CD14-positive monocyte (primary cell): ENCODE results near the gene RUFY4. TPM values are rescaled to one million over a fixed set of nuclear protein-coding genes. Genes with fewer than 3 reads are reported as not detected.

Source experiments
- DNase-seq, 3 donors: peaks; one replicate each; pipeline ENCODE4 v3.0.0-alpha.2; 2011 to 2022
- H2AFZ ChIP-seq: 2 replicates; pipeline ENCODE4 v1.6.0; 2012; ENCODE audit warnings: mild to moderate bottlenecking, low read depth, low read length, inconsistent platforms; ENCODE audit not compliant: insufficient read depth, poor library complexity, severe bottlenecking
- H3K27ac ChIP-seq, 2 donors: 1 replicate in 1 of 2; 2 replicates in 1 of 2; pipeline ENCODE4 v1.5.1; 2012 to 2013; ENCODE audit warnings: low read length in 2 of 2, control low read depth in 1 of 2, inconsistent platforms in 1 of 2, low read depth in 1 of 2, mild to moderate bottlenecking in 1 of 2
- H3K27me3 ChIP-seq, 2 donors: one replicate each; pipeline versions ENCODE4 v1.6.0 to v1.6.1; 2011 to 2013; ENCODE audit warnings: low read length in 2 of 2; ENCODE audit not compliant: control insufficient read depth in 2 of 2, insufficient read depth in 2 of 2
- H3K36me3 ChIP-seq, 2 donors: replicated peaks in 1 of 2; 1 replicate in 1 of 2; 2 replicates in 1 of 2; pipeline versions ENCODE4 v1.5.1 to v1.6.1; 2012 to 2013; ENCODE audit warnings: low read length in 2 of 2, control low read depth in 1 of 2, inconsistent platforms in 1 of 2, mild to moderate bottlenecking in 1 of 2; ENCODE audit not compliant: insufficient read depth in 2 of 2, control insufficient read depth in 1 of 2
- H3K4me1 ChIP-seq, 2 donors: 1 replicate in 1 of 2; 2 replicates in 1 of 2; pipeline versions ENCODE4 v1.5.1 to v1.6.1; 2012 to 2013; ENCODE audit warnings: low read length in 2 of 2, control low read depth in 1 of 2, inconsistent platforms in 1 of 2, mild to moderate bottlenecking in 1 of 2, moderate library complexity in 1 of 2; ENCODE audit not compliant: insufficient read depth in 2 of 2, control insufficient read depth in 1 of 2
- H3K4me2 ChIP-seq: replicated peaks from 2 replicates; pipeline ENCODE3; 2012; ENCODE audit warnings: low read length, moderate library complexity, mild to moderate bottlenecking; ENCODE audit not compliant: poor library complexity, severe bottlenecking; ENCODE audit errors: extremely low read depth
- H3K4me3 ChIP-seq, 3 experiments: fragments of 200-600 bp in 1 of 3; sonication (generic) in 1 of 3; replicated peaks in 1 of 3; 1 replicate in 2 of 3; 2 replicates in 1 of 3; pipeline ENCODE4 v1.5.1; 2011 to 2013; ENCODE audit warnings: low read length in 3 of 3, mild to moderate bottlenecking in 3 of 3, control low read depth in 2 of 3, low read depth in 2 of 3, inconsistent platforms in 1 of 3, moderate library complexity in 1 of 3
- H3K79me2 ChIP-seq: 2 replicates; pipeline ENCODE4 v1.6.0; 2012; ENCODE audit warnings: mild to moderate bottlenecking, control low read depth, inconsistent platforms, low read length, moderate library complexity; ENCODE audit not compliant: insufficient read depth
- H3K9ac ChIP-seq: 2 replicates; pipeline ENCODE4 v1.6.0; 2017; ENCODE audit warnings: low read length, mild to moderate bottlenecking; ENCODE audit not compliant: insufficient read depth, poor library complexity, severe bottlenecking
- H3K9me3 ChIP-seq, 2 donors: replicated peaks in 1 of 2; 1 replicate in 1 of 2; 2 replicates in 1 of 2; pipeline versions ENCODE4 v1.5.1 to v1.6.1; 2012 to 2013; ENCODE audit warnings: low read length in 2 of 2, control low read depth in 1 of 2; ENCODE audit not compliant: control insufficient read depth in 1 of 2, insufficient read depth in 1 of 2
- H4K20me1 ChIP-seq: 2 replicates; pipeline ENCODE4 v1.6.0; 2012; ENCODE audit warnings: mild to moderate bottlenecking, low read length, control low read depth, moderate library complexity; ENCODE audit not compliant: insufficient read depth
- H3K27ac Mint-ChIP-seq, 7 donors: one replicate each; pipeline ENCODE4 v1.8.0; 2020; ENCODE audit warnings: mild to moderate bottlenecking in 7 of 7, mixed read lengths in 7 of 7, moderate library complexity in 6 of 7, inconsistent platforms in 2 of 7
- H3K27me3 Mint-ChIP-seq, 3 donors: one replicate each; pipeline ENCODE4 v1.8.0; 2021 to 2022; ENCODE audit warnings: low read depth in 3 of 3, mild to moderate bottlenecking in 3 of 3, mixed read lengths in 3 of 3, moderate library complexity in 3 of 3, inconsistent platforms in 1 of 3
- H3K36me3 Mint-ChIP-seq, 2 donors: one replicate each; pipeline ENCODE4 v1.8.0; 2020; ENCODE audit warnings: mixed read lengths in 2 of 2, inconsistent platforms in 1 of 2, mild to moderate bottlenecking in 1 of 2
- H3K4me1 Mint-ChIP-seq: one replicate; pipeline ENCODE4 v1.8.0; 2020; ENCODE audit warnings: mild to moderate bottlenecking, mixed read lengths
- H3K4me3 Mint-ChIP-seq, 2 donors: one replicate each; pipeline ENCODE4 v1.8.0; 2020; ENCODE audit warnings: mild to moderate bottlenecking in 2 of 2, mixed read lengths in 2 of 2, moderate library complexity in 1 of 2
- H3K9me3 Mint-ChIP-seq, 7 donors: one replicate each; pipeline ENCODE4 v1.8.0; 2020 to 2022; ENCODE audit warnings: mixed read lengths in 7 of 7, mild to moderate bottlenecking in 6 of 7, moderate library complexity in 6 of 7, inconsistent platforms in 2 of 7
- WGBS: methylation state at CpG from one replicate; pipeline ENCODE4 v1.1.5; 2013; ENCODE audit warnings: missing lambda C conversion rate; ENCODE audit not compliant: insufficient coverage; 5-methylcytosine and 5-hydroxymethylcytosine counted together
- intact Hi-C, 2 donors: fragments of 100-400 bp; cut with micrococcal nuclease; formaldehyde crosslinking; loops; one replicate each; pipeline versions ENCODE4 v1.15.0 to v1.15.1; 2023
- polyA plus RNA-seq, 3 donors: library from polyadenylated mRNA; depleted of rRNA in 1 of 3; unstranded in 2 of 3; stranded (reverse) in 1 of 3; fragments of 300-500 nt in 2 of 3; fragments of >200 nt in 1 of 3; fragmentation: Illumina TruSeq in 2 of 3; gene quantifications; 1 replicate in 2 of 3; 2 replicates in 1 of 3; pipeline ENCODE4 v1.2.3, GENCODE V29; 2012 to 2021
- TF ChIP-seq, protein P1 (sequence below): fragments of 200-600 bp; IDR thresholded peaks from one replicate; pipeline ENCODE4 v1.8.0; 2022; ENCODE audit warnings: antibody characterized with exemption, mild to moderate bottlenecking

The RUFY4 gene
- polyA plus RNA-seq, 3 donors = 0.65 to 26.1 (median 0.68) TPM

DNA sequence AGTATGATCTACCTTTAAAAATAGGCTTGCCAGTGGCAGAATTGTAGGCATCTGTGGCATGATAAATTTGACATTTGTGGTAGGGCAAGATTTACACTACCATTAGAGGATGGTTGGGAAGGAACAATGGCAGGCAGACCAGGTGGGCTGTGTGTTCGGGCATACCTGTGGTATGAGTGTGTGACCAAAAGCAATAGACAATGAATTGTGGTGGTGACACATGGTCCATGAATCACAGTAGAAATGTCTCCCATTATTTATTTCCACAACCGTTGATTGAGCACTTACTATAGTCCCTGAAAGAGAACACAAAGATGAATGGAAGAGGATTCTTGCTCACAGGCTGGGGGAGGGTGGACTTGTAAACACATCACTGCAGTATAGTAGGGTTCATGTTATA, 29.9 kb upstream of the RUFY4 start:
- TF ChIP-seq, protein P1, sequence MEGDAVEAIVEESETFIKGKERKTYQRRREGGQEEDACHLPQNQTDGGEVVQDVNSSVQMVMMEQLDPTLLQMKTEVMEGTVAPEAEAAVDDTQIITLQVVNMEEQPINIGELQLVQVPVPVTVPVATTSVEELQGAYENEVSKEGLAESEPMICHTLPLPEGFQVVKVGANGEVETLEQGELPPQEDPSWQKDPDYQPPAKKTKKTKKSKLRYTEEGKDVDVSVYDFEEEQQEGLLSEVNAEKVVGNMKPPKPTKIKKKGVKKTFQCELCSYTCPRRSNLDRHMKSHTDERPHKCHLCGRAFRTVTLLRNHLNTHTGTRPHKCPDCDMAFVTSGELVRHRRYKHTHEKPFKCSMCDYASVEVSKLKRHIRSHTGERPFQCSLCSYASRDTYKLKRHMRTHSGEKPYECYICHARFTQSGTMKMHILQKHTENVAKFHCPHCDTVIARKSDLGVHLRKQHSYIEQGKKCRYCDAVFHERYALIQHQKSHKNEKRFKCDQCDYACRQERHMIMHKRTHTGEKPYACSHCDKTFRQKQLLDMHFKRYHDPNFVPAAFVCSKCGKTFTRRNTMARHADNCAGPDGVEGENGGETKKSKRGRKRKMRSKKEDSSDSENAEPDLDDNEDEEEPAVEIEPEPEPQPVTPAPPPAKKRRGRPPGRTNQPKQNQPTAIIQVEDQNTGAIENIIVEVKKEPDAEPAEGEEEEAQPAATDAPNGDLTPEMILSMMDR = no peak
- no peak overlapping the region for H3K4me3 ChIP-seq
- Mint-ChIP-seq H3K4me1 (peaks cover 66% of the 10 kb centered on the region), H3K36me3 (peaks cover 7 to 14% of the 10 kb centered on the region in 2 donors), H3K9me3 (peaks cover 0 to 11% (median 9%) of the 10 kb centered on the region in 7 donors), H3K27ac (peak overlapping the region in 1 of 7 donors; percentile 21), H3K4me3 (no peak overlapping the region), H3K27me3 (peaks cover 0 to 1% (median 0%) of the 10 kb centered on the region in 3 donors)
- intact Hi-C loops = no loop called here
- H3K4me2 ChIP-seq = no peak overlapping the region
- no peak overlapping the region for H2AFZ ChIP-seq
- no CpG with 5 or more reads among the region's 2 CpGs for WGBS
- no peak for DNase-seq
- H4K20me1 ChIP-seq = no peaks in the 10 kb centered on the region
- H3K9me3 ChIP-seq = peaks cover 0 to 9% of the 10 kb centered on the region in 2 donors
- no peak overlapping the region for H3K27ac ChIP-seq
- H3K27me3 ChIP-seq = no peaks in the 10 kb centered on the region
- H3K9ac ChIP-seq = no peak overlapping the region
- peaks cover 29% of the 10 kb centered on the region for H3K79me2 ChIP-seq
- no peaks in the 10 kb centered on the region for H3K36me3 ChIP-seq
- H3K4me1 ChIP-seq = peaks cover 33 to 57% of the 10 kb centered on the region in 2 donors

DNA sequence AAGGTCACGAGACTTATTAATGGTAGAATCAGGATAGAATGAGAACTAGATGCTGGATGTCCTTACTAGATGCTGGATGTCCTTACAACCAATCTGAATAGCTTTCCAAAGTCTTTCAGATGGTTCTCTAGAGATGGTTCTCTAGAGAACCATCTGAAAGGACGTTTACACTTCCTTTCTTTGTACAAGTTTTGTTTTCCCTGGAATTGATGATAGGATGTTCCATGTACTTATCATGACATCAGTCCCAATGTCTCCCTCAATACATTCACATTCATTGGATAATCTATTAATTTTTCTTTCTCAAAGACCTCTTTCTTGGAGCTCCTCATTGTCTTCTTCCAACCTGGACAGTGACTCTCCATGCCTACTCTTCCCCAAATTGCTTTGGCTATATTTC, 28.2 kb upstream of the RUFY4 start:
- peaks cover 0 to 9% of the 10 kb centered on the region in 2 donors for H3K9me3 ChIP-seq
- no peak overlapping the region for H3K9ac ChIP-seq
- H3K27me3 ChIP-seq = no peaks in the 10 kb centered on the region
- no CpG with 5 or more reads among the region's 2 CpGs for WGBS
- Mint-ChIP-seq H3K4me3 (no peak overlapping the region), H3K4me1 (peaks cover 60% of the 10 kb centered on the region), H3K27ac (peak overlapping the region in 1 of 7 donors; percentile 40), H3K27me3 (no peaks in the 10 kb centered on the region), H3K9me3 (peaks cover 0 to 11% (median 9%) of the 10 kb centered on the region in 7 donors), H3K36me3 (peaks cover 7 to 14% of the 10 kb centered on the region in 2 donors)
- no peaks in the 10 kb centered on the region for H3K36me3 ChIP-seq
- TF ChIP-seq, protein P1 = no peak
- DNase-seq = no peak
- no peak overlapping the region for H3K4me3 ChIP-seq
- peaks cover 21 to 54% of the 10 kb centered on the region in 2 donors for H3K4me1 ChIP-seq
- H3K79me2 ChIP-seq = peaks cover 20% of the 10 kb centered on the region
- no peak overlapping the region for H3K4me2 ChIP-seq
- no peak overlapping the region for H3K27ac ChIP-seq
- intact Hi-C loops = no loop called here
- H4K20me1 ChIP-seq = no peaks in the 10 kb centered on the region
- no peak overlapping the region for H2AFZ ChIP-seq
